HepG2 (cell line): ENCODE data around the gene SMARCA4. TPM values are rescaled to one million over a fixed set of nuclear protein-coding genes. Genes with fewer than 3 reads are reported as not detected.

Experiments used
- KLF13 ChIP-seq: sonication (generic); formaldehyde crosslinking; IDR thresholded peaks from 2 replicates; pipeline ENCODE4 v1.4.0; 2020; ENCODE audit warnings: mild to moderate bottlenecking, missing genetic modification reagents
- MED13 ChIP-seq: sonication (generic); formaldehyde crosslinking; IDR thresholded peaks from 2 replicates; pipeline ENCODE4 v1.5.0; 2020; ENCODE audit warnings: missing genetic modification reagents
- NFIB ChIP-seq: sonication (generic); formaldehyde crosslinking; IDR thresholded peaks from 2 replicates; pipeline ENCODE4 v1.9.0; 2021; ENCODE audit warnings: missing genetic modification reagents, mild to moderate bottlenecking, borderline replicate concordance
- PRMT3 ChIP-seq: sonication (generic); formaldehyde crosslinking; IDR thresholded peaks from 2 replicates; pipeline ENCODE4 v1.8.1; 2022; ENCODE audit warnings: low read depth, mild to moderate bottlenecking, moderate library complexity, missing genetic modification reagents, borderline replicate concordance
- SIX1 ChIP-seq: sonication (generic); formaldehyde crosslinking; IDR thresholded peaks from 2 replicates; pipeline ENCODE4 v1.4.0; 2020; ENCODE audit warnings: missing genetic modification reagents, borderline replicate concordance
- ZBTB20 ChIP-seq: sonication (generic); formaldehyde crosslinking; IDR thresholded peaks from 2 replicates; pipeline ENCODE4 v1.8.1; 2023; ENCODE audit warnings: missing genetic modification reagents, low read depth, mild to moderate bottlenecking, borderline replicate concordance
- ZFP36 ChIP-seq: fragments of 150-350 bp; IDR thresholded peaks from 2 replicates; pipeline ENCODE4 v1.6.1; 2018; ENCODE audit warnings: borderline replicate concordance, low read length, low read depth; ENCODE audit not compliant: partially characterized antibody
- ZNF34 ChIP-seq: sonication (generic); formaldehyde crosslinking; IDR thresholded peaks from 2 replicates; pipeline ENCODE4 v1.4.0; 2020; ENCODE audit warnings: mild to moderate bottlenecking, missing genetic modification reagents, borderline replicate concordance
- ZNF451 ChIP-seq: sonication (generic); formaldehyde crosslinking; IDR thresholded peaks from 2 replicates; pipeline ENCODE4 v1.5.0; 2020; ENCODE audit warnings: mild to moderate bottlenecking, missing genetic modification reagents
- ZNF558 ChIP-seq: sonication (generic); formaldehyde crosslinking; IDR thresholded peaks from 2 replicates; pipeline ENCODE4 v1.9.0; 2022; ENCODE audit warnings: mild to moderate bottlenecking, missing genetic modification reagents, borderline replicate concordance
- polyA plus RNA-seq, 8 experiments: library from polyadenylated mRNA; depleted of rRNA in 3 of 8; stranded (reverse) in 7 of 8; unstranded in 1 of 8; fragments of >200 nt; fragmentation: Illumina TruSeq in 4 of 8; extraction: Trizol in 4 of 8; gene quantifications; 2 replicates each; pipeline versions ENCODE4 v1.2.1 to v1.2.3, GENCODE V29; 2011 to 2016; ENCODE audit warnings: low read depth in 4 of 8, missing spikeins in 1 of 8, mixed read lengths in 1 of 8; ENCODE audit not compliant: insufficient read depth in 1 of 8
- total RNA-seq, 5 experiments: library from RNA; depleted of rRNA; stranded (reverse); fragments of >200 nt; fragmentation: Illumina TruSeq; extraction: Trizol; gene quantifications; 2 replicates each; pipeline ENCODE4 v1.2.3, GENCODE V29; 2016; ENCODE audit warnings: low read depth in 1 of 5
- TF ChIP-seq, protein P1 (sequence below): sonication (generic); formaldehyde crosslinking; IDR thresholded peaks from 2 replicates; pipeline ENCODE4 v1.5.1; 2020; ENCODE audit warnings: mild to moderate bottlenecking, missing genetic modification reagents
- TF ChIP-seq, protein P2 (sequence below): sonication (generic); formaldehyde crosslinking; IDR thresholded peaks from 2 replicates; pipeline ENCODE4 v1.4.0; 2020; ENCODE audit warnings: missing genetic modification reagents
- TF ChIP-seq, protein P3 (sequence below): sonication (generic); formaldehyde crosslinking; IDR thresholded peaks from 2 replicates; pipeline ENCODE4 v1.5.0; 2020; ENCODE audit warnings: missing genetic modification reagents, mild to moderate bottlenecking, borderline replicate concordance
- TF ChIP-seq, protein P4 (sequence below): sonication (generic); formaldehyde crosslinking; IDR thresholded peaks from 2 replicates; pipeline ENCODE4 v1.5.1; 2020; ENCODE audit warnings: mild to moderate bottlenecking, moderate library complexity, missing genetic modification reagents
- TF ChIP-seq, protein P5 (sequence below): sonication (generic); formaldehyde crosslinking; conservative IDR thresholded peaks from 2 replicates; pipeline ENCODE4 v1.4.0; 2020; ENCODE audit warnings: mild to moderate bottlenecking, missing genetic modification reagents, moderate library complexity

SMARCA4 gene
- total and polyA plus RNA-seq, 2 of the 13 experiments (the other 11 are each of a cell fraction or from before 2014, with no cell fraction given) = 25.4 to 45.9 TPM

DNA sequence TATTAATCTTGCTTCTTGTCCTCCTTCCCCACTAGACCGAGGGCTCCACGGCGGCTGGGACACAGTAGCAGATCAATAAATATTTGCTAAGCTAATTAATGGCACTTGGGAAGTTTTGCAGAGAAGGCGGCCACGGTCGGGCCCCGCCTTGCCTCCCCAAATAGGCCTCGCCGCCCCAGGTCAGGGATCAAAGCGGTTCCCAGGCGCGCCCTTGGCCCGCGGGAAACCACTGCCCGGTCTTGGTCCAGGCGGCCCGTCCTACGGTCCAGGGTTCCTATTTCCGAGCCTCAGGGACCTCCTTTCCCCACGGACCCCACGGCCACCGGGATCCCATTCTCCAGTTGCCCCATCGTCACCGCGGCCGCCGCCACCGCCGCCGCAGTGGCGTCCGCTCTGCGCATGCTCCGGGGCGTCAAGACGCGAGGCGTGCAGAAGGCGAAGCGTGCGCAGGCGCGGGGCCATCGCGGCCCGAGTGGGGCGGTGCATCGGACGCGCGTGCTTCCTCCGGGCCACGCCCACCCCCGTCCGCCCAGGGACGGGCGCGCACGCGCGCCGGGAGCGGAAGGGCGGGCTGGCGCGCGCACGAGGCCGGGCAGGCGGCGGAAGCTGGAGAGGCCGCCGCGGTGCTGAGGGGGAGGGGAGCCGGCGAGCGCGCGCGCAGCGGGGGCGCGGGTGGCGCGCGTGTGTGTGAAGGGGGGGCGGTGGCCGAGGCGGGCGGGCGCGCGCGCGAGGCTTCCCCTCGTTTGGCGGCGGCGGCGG is at the start of gene SMARCA4 (continued):
- TF ChIP-seq, protein P1, sequence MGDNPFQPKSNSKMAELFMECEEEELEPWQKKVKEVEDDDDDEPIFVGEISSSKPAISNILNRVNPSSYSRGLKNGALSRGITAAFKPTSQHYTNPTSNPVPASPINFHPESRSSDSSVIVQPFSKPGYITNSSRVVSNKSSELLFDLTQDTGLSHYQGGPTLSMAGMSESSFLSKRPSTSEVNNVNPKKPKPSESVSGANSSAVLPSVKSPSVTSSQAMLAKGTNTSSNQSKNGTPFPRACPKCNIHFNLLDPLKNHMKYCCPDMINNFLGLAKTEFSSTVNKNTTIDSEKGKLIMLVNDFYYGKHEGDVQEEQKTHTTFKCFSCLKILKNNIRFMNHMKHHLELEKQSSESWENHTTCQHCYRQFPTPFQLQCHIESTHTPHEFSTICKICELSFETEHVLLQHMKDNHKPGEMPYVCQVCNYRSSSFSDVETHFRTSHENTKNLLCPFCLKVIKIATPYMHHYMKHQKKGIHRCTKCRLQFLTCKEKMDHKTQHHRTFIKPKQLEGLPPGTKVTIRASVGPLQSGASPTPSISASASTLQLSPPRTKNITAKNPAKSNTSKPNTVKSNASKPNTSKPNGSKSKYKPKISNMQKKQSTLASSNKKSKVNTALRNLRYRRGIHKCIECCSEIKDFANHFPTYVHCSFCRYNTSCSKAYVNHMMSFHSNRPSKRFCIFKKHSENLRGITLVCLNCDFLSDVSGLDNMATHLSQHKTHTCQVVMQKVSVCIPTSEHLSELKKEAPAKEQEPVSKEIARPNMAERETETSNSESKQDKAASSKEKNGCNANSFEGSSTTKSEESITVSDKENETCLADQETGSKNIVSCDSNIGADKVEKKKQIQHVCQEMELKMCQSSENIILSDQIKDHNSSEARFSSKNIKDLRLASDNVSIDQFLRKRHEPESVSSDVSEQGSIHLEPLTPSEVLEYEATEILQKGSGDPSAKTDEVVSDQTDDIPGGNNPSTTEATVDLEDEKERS = no peak
- TF ChIP-seq PRMT3 (0 out of 2 replicates have a peak, but pooled peaks have one; percentile 33), NFIB (CRISPR knock-in tag) (no peak), KLF13 (CRISPR knock-in tag) (no peak), ZNF558 (CRISPR knock-in tag) (peak; percentile 93; the same call in 1 of the 2 replicates), MED13 (no peak), SIX1 (CRISPR knock-in tag) (no peak), ZBTB20 (CRISPR knock-in tag) (0 out of 2 replicates have a peak, but pooled peaks have one; percentile 38), ZNF451 (CRISPR knock-in tag) (peak; percentile 78; the same call in 1 of the 2 replicates), ZNF34 (CRISPR knock-in tag) (no peak), ZFP36 (no peak)
- TF ChIP-seq, protein P2, sequence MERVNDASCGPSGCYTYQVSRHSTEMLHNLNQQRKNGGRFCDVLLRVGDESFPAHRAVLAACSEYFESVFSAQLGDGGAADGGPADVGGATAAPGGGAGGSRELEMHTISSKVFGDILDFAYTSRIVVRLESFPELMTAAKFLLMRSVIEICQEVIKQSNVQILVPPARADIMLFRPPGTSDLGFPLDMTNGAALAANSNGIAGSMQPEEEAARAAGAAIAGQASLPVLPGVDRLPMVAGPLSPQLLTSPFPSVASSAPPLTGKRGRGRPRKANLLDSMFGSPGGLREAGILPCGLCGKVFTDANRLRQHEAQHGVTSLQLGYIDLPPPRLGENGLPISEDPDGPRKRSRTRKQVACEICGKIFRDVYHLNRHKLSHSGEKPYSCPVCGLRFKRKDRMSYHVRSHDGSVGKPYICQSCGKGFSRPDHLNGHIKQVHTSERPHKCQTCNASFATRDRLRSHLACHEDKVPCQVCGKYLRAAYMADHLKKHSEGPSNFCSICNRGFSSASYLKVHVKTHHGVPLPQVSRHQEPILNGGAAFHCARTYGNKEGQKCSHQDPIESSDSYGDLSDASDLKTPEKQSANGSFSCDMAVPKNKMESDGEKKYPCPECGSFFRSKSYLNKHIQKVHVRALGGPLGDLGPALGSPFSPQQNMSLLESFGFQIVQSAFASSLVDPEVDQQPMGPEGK (CRISPR knock-in tag) = 0 out of 2 replicates have a peak, but pooled peaks have one; percentile 17
- TF ChIP-seq, protein P3, sequence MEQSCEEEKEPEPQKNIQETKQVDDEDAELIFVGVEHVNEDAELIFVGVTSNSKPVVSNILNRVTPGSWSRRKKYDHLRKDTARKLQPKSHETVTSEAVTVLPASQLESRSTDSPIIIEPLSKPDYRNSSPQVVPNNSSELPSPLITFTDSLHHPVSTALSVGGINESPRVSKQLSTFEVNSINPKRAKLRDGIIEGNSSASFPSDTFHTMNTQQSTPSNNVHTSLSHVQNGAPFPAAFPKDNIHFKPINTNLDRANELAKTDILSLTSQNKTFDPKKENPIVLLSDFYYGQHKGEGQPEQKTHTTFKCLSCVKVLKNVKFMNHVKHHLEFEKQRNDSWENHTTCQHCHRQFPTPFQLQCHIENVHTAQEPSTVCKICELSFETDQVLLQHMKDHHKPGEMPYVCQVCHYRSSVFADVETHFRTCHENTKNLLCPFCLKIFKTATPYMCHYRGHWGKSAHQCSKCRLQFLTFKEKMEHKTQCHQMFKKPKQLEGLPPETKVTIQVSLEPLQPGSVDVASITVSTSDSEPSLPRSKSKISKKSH (CRISPR knock-in tag) = peak; percentile 88; the same call in 1 of the 2 replicates
- TF ChIP-seq, protein P4, sequence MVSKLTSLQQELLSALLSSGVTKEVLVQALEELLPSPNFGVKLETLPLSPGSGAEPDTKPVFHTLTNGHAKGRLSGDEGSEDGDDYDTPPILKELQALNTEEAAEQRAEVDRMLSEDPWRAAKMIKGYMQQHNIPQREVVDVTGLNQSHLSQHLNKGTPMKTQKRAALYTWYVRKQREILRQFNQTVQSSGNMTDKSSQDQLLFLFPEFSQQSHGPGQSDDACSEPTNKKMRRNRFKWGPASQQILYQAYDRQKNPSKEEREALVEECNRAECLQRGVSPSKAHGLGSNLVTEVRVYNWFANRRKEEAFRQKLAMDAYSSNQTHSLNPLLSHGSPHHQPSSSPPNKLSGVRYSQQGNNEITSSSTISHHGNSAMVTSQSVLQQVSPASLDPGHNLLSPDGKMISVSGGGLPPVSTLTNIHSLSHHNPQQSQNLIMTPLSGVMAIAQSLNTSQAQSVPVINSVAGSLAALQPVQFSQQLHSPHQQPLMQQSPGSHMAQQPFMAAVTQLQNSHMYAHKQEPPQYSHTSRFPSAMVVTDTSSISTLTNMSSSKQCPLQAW (CRISPR knock-in tag) = peak; percentile 41; the same call in 1 of the 2 replicates
- TF ChIP-seq, protein P5, sequence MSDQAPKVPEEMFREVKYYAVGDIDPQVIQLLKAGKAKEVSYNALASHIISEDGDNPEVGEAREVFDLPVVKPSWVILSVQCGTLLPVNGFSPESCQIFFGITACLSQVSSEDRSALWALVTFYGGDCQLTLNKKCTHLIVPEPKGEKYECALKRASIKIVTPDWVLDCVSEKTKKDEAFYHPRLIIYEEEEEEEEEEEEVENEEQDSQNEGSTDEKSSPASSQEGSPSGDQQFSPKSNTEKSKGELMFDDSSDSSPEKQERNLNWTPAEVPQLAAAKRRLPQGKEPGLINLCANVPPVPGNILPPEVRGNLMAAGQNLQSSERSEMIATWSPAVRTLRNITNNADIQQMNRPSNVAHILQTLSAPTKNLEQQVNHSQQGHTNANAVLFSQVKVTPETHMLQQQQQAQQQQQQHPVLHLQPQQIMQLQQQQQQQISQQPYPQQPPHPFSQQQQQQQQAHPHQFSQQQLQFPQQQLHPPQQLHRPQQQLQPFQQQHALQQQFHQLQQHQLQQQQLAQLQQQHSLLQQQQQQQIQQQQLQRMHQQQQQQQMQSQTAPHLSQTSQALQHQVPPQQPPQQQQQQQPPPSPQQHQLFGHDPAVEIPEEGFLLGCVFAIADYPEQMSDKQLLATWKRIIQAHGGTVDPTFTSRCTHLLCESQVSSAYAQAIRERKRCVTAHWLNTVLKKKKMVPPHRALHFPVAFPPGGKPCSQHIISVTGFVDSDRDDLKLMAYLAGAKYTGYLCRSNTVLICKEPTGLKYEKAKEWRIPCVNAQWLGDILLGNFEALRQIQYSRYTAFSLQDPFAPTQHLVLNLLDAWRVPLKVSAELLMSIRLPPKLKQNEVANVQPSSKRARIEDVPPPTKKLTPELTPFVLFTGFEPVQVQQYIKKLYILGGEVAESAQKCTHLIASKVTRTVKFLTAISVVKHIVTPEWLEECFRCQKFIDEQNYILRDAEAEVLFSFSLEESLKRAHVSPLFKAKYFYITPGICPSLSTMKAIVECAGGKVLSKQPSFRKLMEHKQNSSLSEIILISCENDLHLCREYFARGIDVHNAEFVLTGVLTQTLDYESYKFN (CRISPR knock-in tag) = peak; percentile 37; the same call in 1 of the 2 replicates
